ENCODE measurements around the gene INAVA.
"Not testable (repeated sequence)": the region's sequence is repeated elsewhere in the genome, so short reads cannot be mapped to it uniquely, and the experiment has no call there.

INAVA gene

GRCh38 chr1:200919386-200919785 is 24.7 kb downstream of the INAVA start:
- no peak for DNase-seq (ENCODE audit: low spot score)

- no peak for DNase-seq (ENCODE audit: low spot score)
These were observed 26.9 kb downstream of the INAVA start for GRCh38 chr1:200921571-200922110.

GRCh38 chr1:200922406-200922805 is 27.7 kb downstream of the INAVA start:
- DNase-seq (ENCODE audit: low spot score): no peak

- DNase-seq (ENCODE audit: low spot score): no peak
These were observed 28.9 kb downstream of the INAVA start for GRCh38 chr1:200923601-200924000.

GRCh38 chr1:200925831-200926230 is 31.1 kb downstream of the INAVA start:
- DNase-seq (ENCODE audit: low spot score): no peak

- DNase-seq (ENCODE audit: low spot score): no peak
These were observed 35.0 kb downstream of the INAVA start for GRCh38 chr1:200929530-200930278.

GRCh38 chr1:200930285-200930684 is 35.6 kb downstream of the INAVA start:
- DNase-seq (ENCODE audit: low spot score): not testable (repeated sequence)

- no peak for DNase-seq (ENCODE audit: low spot score)
These were observed 37.1 kb downstream of the INAVA start for GRCh38 chr1:200931776-200932175.

GRCh38 chr1:200934676-200935245 is 40.1 kb downstream of the INAVA start:
- no peak for DNase-seq (ENCODE audit: low spot score)

GRCh38 chr1:200935286-200935962 is 40.7 kb downstream of the INAVA start:
- DNase-seq (ENCODE audit: low spot score): not testable (repeated sequence)

GRCh38 chr1:200938955-200939354 is 44.3 kb downstream of the INAVA start:
- no peak for DNase-seq (ENCODE audit: low spot score)

GRCh38 chr1:200945111-200945510 is 50.4 kb downstream of the INAVA start:
- DNase-seq (ENCODE audit: low spot score): no peak

- no peak for DNase-seq (ENCODE audit: low spot score)
These were observed 52.4 kb downstream of the INAVA start for GRCh38 chr1:200947059-200947566.

GRCh38 chr1:200949626-200950025 is 54.9 kb downstream of the INAVA start:
- DNase-seq (ENCODE audit: low spot score): no peak

GRCh38 chr1:200951016-200951415 is 56.3 kb downstream of the INAVA start:
- no peak for DNase-seq (ENCODE audit: low spot score)

- DNase-seq (ENCODE audit: low spot score): no peak
These were observed 59.7 kb downstream of the INAVA start for GRCh38 chr1:200954434-200954833.

GRCh38 chr1:200958597-200958996 is 63.9 kb downstream of the INAVA start:
- no peak for DNase-seq (ENCODE audit: low spot score)

- DNase-seq (ENCODE audit: low spot score): no peak
These were observed 64.8 kb downstream of the INAVA start for GRCh38 chr1:200959411-200959921.

- no peak for DNase-seq (ENCODE audit: low spot score)
These were observed 65.7 kb downstream of the INAVA start for GRCh38 chr1:200960236-200960947.

- no peak for DNase-seq (ENCODE audit: low spot score)
These were observed 66.2 kb downstream of the INAVA start for GRCh38 chr1:200960948-200961340.

GRCh38 chr1:200962151-200962550 is 67.5 kb downstream of the INAVA start:
- DNase-seq (ENCODE audit: low spot score): not testable (repeated sequence)

GRCh38 chr1:200962631-200963030 is 67.9 kb downstream of the INAVA start:
- DNase-seq (ENCODE audit: low spot score): no peak
